ENCODE measurements around the gene BROX. TPM values are rescaled to one million over a fixed set of nuclear protein-coding genes. Genes with fewer than 3 reads are reported as not detected.

The BROX gene
- total RNA-seq, 6 experiments from 2014 or later: 61.0 to 71.0 (median 67.6) TPM

DNA sequence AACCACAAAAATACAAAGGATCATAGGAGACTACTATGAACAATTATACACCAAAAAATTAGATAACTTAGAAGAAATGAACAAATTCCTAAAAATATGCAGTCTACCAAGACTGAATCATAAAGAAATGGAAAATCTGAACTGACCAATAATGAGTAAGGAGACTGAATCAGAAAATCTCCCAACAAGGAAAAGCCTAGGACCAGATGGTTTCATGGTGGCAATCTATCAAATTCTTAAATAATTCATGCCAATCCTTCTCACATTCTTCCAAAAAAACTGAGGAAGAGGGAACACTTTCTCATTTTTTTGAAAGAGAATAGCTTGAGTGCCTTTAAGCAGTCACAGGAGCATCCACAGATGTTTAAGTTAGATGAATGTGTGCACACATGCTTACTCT, 70.7 kb downstream of the BROX start:
- Mint-ChIP-seq H3K36me3 (ENCODE audit: low read depth) (no peaks in the 10 kb centered on the region), H3K27me3 (ENCODE audit: insufficient read depth) (peaks cover 25% of the 10 kb centered on the region), H3K4me1 (ENCODE audit: low read depth) (peaks cover 8% of the 10 kb centered on the region; the same call in 1 of the 2 replicates), H3K27ac (no peak overlapping the region), H3K4me3 (no peak overlapping the region), H3K9me3 (no peaks in the 10 kb centered on the region)
- no peak for DNase-seq
- TF ChIP-seq, protein P1, sequence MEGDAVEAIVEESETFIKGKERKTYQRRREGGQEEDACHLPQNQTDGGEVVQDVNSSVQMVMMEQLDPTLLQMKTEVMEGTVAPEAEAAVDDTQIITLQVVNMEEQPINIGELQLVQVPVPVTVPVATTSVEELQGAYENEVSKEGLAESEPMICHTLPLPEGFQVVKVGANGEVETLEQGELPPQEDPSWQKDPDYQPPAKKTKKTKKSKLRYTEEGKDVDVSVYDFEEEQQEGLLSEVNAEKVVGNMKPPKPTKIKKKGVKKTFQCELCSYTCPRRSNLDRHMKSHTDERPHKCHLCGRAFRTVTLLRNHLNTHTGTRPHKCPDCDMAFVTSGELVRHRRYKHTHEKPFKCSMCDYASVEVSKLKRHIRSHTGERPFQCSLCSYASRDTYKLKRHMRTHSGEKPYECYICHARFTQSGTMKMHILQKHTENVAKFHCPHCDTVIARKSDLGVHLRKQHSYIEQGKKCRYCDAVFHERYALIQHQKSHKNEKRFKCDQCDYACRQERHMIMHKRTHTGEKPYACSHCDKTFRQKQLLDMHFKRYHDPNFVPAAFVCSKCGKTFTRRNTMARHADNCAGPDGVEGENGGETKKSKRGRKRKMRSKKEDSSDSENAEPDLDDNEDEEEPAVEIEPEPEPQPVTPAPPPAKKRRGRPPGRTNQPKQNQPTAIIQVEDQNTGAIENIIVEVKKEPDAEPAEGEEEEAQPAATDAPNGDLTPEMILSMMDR (IDR thresholded peaks at IDR 0.05): no peak

- no peak for DNase-seq
- Mint-ChIP-seq H3K36me3 (ENCODE audit: low read depth) (no peaks in the 10 kb centered on the region), H3K27me3 (ENCODE audit: insufficient read depth) (peaks cover 28% of the 10 kb centered on the region), H3K27ac (no peak overlapping the region), H3K4me3 (no peak overlapping the region), H3K4me1 (ENCODE audit: low read depth) (peaks cover 8% of the 10 kb centered on the region; the same call in 1 of the 2 replicates), H3K9me3 (no peaks in the 10 kb centered on the region)
- TF ChIP-seq, protein P1 (IDR thresholded peaks at IDR 0.05): no peak
These were observed 72.0 kb downstream of the BROX start for GRCh38 chr1:222784371-222784770.

Other genes starting within 250 kb of the BROX start
- gene HHIPL2, start 164.5 kb upstream of the BROX start, total RNA-seq (2021; fragmentation: NEBNext Ultra II Directional; extraction: Animal tissue kit (Norgen Biotek cat#: 25700)): under 1 TPM in 3 of 6 experiments, not detected in 3; 0.07 to 0.45 (median 0.31) TPM
- 1 to 10 TPM; 5.3 to 7.1 (median 5.9) TPM for gene TAF1A, start 122.6 kb upstream of the BROX start, total RNA-seq (2021; fragmentation: NEBNext Ultra II Directional; extraction: Animal tissue kit (Norgen Biotek cat#: 25700))
- gene MIA3, start 94.5 kb upstream of the BROX start, total RNA-seq (2021; fragmentation: NEBNext Ultra II Directional; extraction: Animal tissue kit (Norgen Biotek cat#: 25700)): 10 to 100 TPM; 55.6 to 68.3 (median 62.1) TPM
- 100 to 1,000 TPM in 4 of 6 experiments, 10 to 100 TPM in 2; 87.1 to 112 (median 103) TPM for gene AIDA, start 73 bp upstream of the BROX start, total RNA-seq (2021; fragmentation: NEBNext Ultra II Directional; extraction: Animal tissue kit (Norgen Biotek cat#: 25700))
- gene FAM177B, start 24.6 kb downstream of the BROX start, total RNA-seq (2021; fragmentation: NEBNext Ultra II Directional; extraction: Animal tissue kit (Norgen Biotek cat#: 25700)): not detected
- gene DISP1, start 102.5 kb downstream of the BROX start, total RNA-seq (2021; fragmentation: NEBNext Ultra II Directional; extraction: Animal tissue kit (Norgen Biotek cat#: 25700)): 1 to 10 TPM; 2.8 to 4.0 (median 3.7) TPM